Measurements from ENCODE around the gene SLAMF7. TPM values are rescaled to one million over a fixed set of nuclear protein-coding genes. Genes with fewer than 3 reads are reported as not detected.

The SLAMF7 gene
- total and polyA plus RNA-seq, 2 of the 8 experiments (the other 6 are each of a cell fraction or from before 2014, with no cell fraction given): not detected

DNA sequence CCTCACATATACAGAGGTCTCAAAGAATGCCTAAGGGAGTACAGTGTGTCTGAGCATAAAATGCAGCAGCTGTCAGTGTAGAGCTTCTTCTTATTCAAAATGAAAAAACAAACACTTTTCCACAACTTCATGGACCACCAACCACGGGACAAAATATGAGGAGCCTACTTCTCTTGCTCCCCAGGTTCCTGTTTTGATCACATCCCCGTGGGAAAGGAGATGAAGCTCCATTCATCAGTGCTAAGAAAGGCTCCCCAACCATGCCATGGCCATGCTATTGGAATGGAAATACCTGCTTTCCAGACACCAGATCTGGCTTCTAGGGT is 27.8 kb upstream of the SLAMF7 start:
- no peaks in the 10 kb centered on the region for H3K9me3 ChIP-seq (ENCODE audit: insufficient read depth in 2 of 2, low read depth in 1 of 2, low read length in 1 of 2)
- no peak overlapping the region for H2BK15ac ChIP-seq (ENCODE audit: low read length)
- no peak overlapping the region for H3K14ac ChIP-seq (ENCODE audit: insufficient read length)
- no peaks in the 10 kb centered on the region for H3K79me2 ChIP-seq (ENCODE audit: control insufficient read depth in 1 of 2, insufficient read depth in 2 of 2, low read length in 2 of 2)
- 88% methylated on average over 2 of the region's 2 CpGs; no CpG with 5 or more reads in 1 of the 2 experiments for WGBS, 2 experiments (ENCODE audit: extremely low coverage in 1 of 2, insufficient coverage in 1 of 2, insufficient read length in 1 of 2, insufficient replicate concordance in 2 of 2, low coverage in 1 of 2, low lambda C conversion rate in 2 of 2, missing lambda C conversion rate in 1 of 2)
- H3K23ac ChIP-seq (ENCODE audit: insufficient read length): no peak overlapping the region
- no peak overlapping the region for H3K4me2 ChIP-seq (ENCODE audit: insufficient read depth in 1 of 2, low read depth in 2 of 2, low read length in 2 of 2)
- no peak for FAIRE-seq
- H3K27me3 ChIP-seq (replicated peaks in 1 of 4; ENCODE audit: control insufficient read depth in 3 of 4, extremely low read depth in 1 of 4, insufficient read depth in 3 of 4, low read length in 3 of 4): no peaks in the 10 kb centered on the region
- H4K5ac ChIP-seq (ENCODE audit: insufficient read length, low read depth, low read length): no peak overlapping the region
- H3K9ac ChIP-seq (replicated peaks in 1 of 4; ENCODE audit: extremely low read depth in 1 of 4, low read depth in 3 of 4, low read length in 3 of 4): no peak overlapping the region
- TF ChIP-seq JUND (IDR thresholded peaks at IDR 0.05; ENCODE audit: low read length) (no peak), FOSL1 (IDR thresholded peaks at IDR 0.05; ENCODE audit: insufficient read depth, low read depth, low read length) (no peak)
- H4K20me1 ChIP-seq (replicated peaks in 1 of 2; ENCODE audit: control insufficient read depth in 1 of 2, insufficient read depth in 2 of 2, low read length in 2 of 2): no peaks in the 10 kb centered on the region
- DNase-seq (ENCODE audit: low read depth in 1 of 2, low spot score in 2 of 2): no peak
- H4K8ac ChIP-seq (ENCODE audit: extremely low read depth, insufficient read depth, low read length): no peak overlapping the region
- H3K79me1 ChIP-seq (ENCODE audit: low read depth, low read length): no peaks in the 10 kb centered on the region; the same call in 1 of the 2 replicates
- H4K91ac ChIP-seq (replicated peaks; ENCODE audit: insufficient read length, low read length): no peak overlapping the region
- no peak overlapping the region for H2BK20ac ChIP-seq (ENCODE audit: low read length)
- H3K27ac ChIP-seq (ENCODE audit: low read depth, low read length): no peak overlapping the region
- no peak overlapping the region for H3K4ac ChIP-seq (replicated peaks; ENCODE audit: insufficient read length, low read depth, low read length)
- H2BK5ac ChIP-seq (ENCODE audit: low read depth, low read length): no peak overlapping the region
- no peak overlapping the region for H2AFZ ChIP-seq (ENCODE audit: low read length)
- H3K56ac ChIP-seq (replicated peaks; ENCODE audit: insufficient read length, low read depth, low read length): no peak overlapping the region
- H3K23me2 ChIP-seq (ENCODE audit: low read depth, low read length): no peaks in the 10 kb centered on the region
- H2BK120ac ChIP-seq (replicated peaks; ENCODE audit: low read depth, low read length): no peak overlapping the region
- no peaks in the 10 kb centered on the region for H3K4me1 ChIP-seq (replicated peaks in 1 of 4; ENCODE audit: control insufficient read depth in 3 of 4, insufficient read depth in 4 of 4, low read length in 3 of 4)
- H3K36me3 ChIP-seq (ENCODE audit: control insufficient read depth in 2 of 4, insufficient read depth in 4 of 4, low read length in 3 of 4): no peaks in the 10 kb centered on the region
- no peak overlapping the region for H2AK5ac ChIP-seq (ENCODE audit: low read depth, low read length)
- no peak overlapping the region for H3K18ac ChIP-seq (ENCODE audit: extremely low read depth, low read length)
- ChIA-PET POLR2A (ENCODE audit: partially characterized antibody) (no interaction called here), CTCF (ENCODE audit: partially characterized antibody) (interaction anchor here (0.8 to 3.1 kb wide), 5 partner anchors 15 to 243 kb away, joined by 3 to 19 read pairs (median 3); no protein-coding TSS in a partner anchor)
- no peak overlapping the region for H3K4me3 ChIP-seq (ENCODE audit: extremely low read depth in 1 of 4, insufficient read depth in 2 of 4, low read depth in 3 of 4, low read length in 4 of 4)
- H2BK12ac ChIP-seq (ENCODE audit: low read depth, low read length): no peak overlapping the region

Data from H1 (cell line).